ENCODE results near the gene STIL.
"Not testable (repeated sequence)": the region's sequence is repeated elsewhere in the genome, so short reads cannot be mapped to it uniquely, and the experiment has no call there.

The STIL gene

GRCh38 chr1:47207803-47208373 is 106.1 kb downstream of the STIL start:
- H2BK5ac ChIP-seq (ENCODE audit: low read length), result no peak overlapping the region
- H3K79me2 ChIP-seq (ENCODE audit: control insufficient read depth, insufficient read depth, low read length), result no peaks in the 10 kb centered on the region
- no peak overlapping the region for H2BK120ac ChIP-seq (ENCODE audit: low read depth, low read length)
- H3K4me3 ChIP-seq (ENCODE audit: low read length), result no peak overlapping the region
- no peak overlapping the region for H3K56ac ChIP-seq (ENCODE audit: low read length)
- no CpG with 5 or more reads among the region's 8 CpGs for whole genome bisulfite sequencing (ENCODE audit: extremely low coverage, insufficient coverage, low lambda C conversion rate)
- H3K9ac ChIP-seq (ENCODE audit: low read length), result no peak overlapping the region
- H2BK15ac ChIP-seq (replicated peaks; ENCODE audit: low read depth), result no peak overlapping the region
- no peak overlapping the region for H3K27ac ChIP-seq (ENCODE audit: low read depth, low read length)
- H4K5ac ChIP-seq (ENCODE audit: low read length), result no peak overlapping the region
- no peaks in the 10 kb centered on the region for H3K27me3 ChIP-seq (ENCODE audit: insufficient read depth, low read length, poor library complexity)
- H4K8ac ChIP-seq (ENCODE audit: low read depth, low read length), result no peak overlapping the region
- H3K18ac ChIP-seq (ENCODE audit: low read length), result no peak overlapping the region
- no peak overlapping the region for H3K4me2 ChIP-seq (ENCODE audit: low read length)
- no peak for DNase-seq
- H3K23ac ChIP-seq (ENCODE audit: low read length), result no peak overlapping the region
- H3K36me3 ChIP-seq (ENCODE audit: control insufficient read depth, insufficient read depth, low read length), result no peaks in the 10 kb centered on the region
- no peak overlapping the region for H2AK5ac ChIP-seq (ENCODE audit: low read length)
- H3K79me1 ChIP-seq (ENCODE audit: low read length), result no peaks in the 10 kb centered on the region
- no peak overlapping the region for H3K4ac ChIP-seq (ENCODE audit: low read depth, low read length)
- no peaks in the 10 kb centered on the region for H3K4me1 ChIP-seq (ENCODE audit: control insufficient read depth, low read depth, low read length)

- WGBS (ENCODE audit: extremely low coverage, insufficient coverage, low lambda C conversion rate), result no CpG with 5 or more reads among the region's 5 CpGs
- Histone ChIP-seq H3K79me1 (ENCODE audit: low read length) (no peaks in the 10 kb centered on the region), H3K4me3 (ENCODE audit: low read length) (no peak overlapping the region), H3K27me3 (ENCODE audit: insufficient read depth, low read length, poor library complexity) (no peaks in the 10 kb centered on the region), H3K18ac (ENCODE audit: low read length) (no peak overlapping the region), H2BK15ac (replicated peaks; ENCODE audit: low read depth) (no peak overlapping the region), H2BK5ac (ENCODE audit: low read length) (no peak overlapping the region), H3K4ac (ENCODE audit: low read depth, low read length) (no peak overlapping the region), H3K36me3 (ENCODE audit: control insufficient read depth, insufficient read depth, low read length) (no peaks in the 10 kb centered on the region), H2AK5ac (ENCODE audit: low read length) (no peak overlapping the region), H3K9ac (ENCODE audit: low read length) (no peak overlapping the region), H3K56ac (ENCODE audit: low read length) (no peak overlapping the region), H3K27ac (ENCODE audit: low read depth, low read length) (no peak overlapping the region), H3K4me2 (ENCODE audit: low read length) (no peak overlapping the region), H2BK120ac (ENCODE audit: low read depth, low read length) (no peak overlapping the region), H3K23ac (ENCODE audit: low read length) (no peak overlapping the region), H3K4me1 (ENCODE audit: control insufficient read depth, low read depth, low read length) (no peaks in the 10 kb centered on the region), H3K79me2 (ENCODE audit: control insufficient read depth, insufficient read depth, low read length) (no peaks in the 10 kb centered on the region), H4K8ac (ENCODE audit: low read depth, low read length) (no peak overlapping the region), H4K5ac (ENCODE audit: low read length) (no peak overlapping the region)
- DNase-seq, result no peak
Measured at GRCh38 chr1:47205918-47206317, 108.0 kb downstream of the STIL start.

- H3K79me1 ChIP-seq (ENCODE audit: low read length); H3K18ac ChIP-seq (ENCODE audit: low read length); H3K4me1 ChIP-seq (ENCODE audit: control insufficient read depth, low read depth, low read length); H4K5ac ChIP-seq (ENCODE audit: low read length); H3K4ac ChIP-seq (ENCODE audit: low read depth, low read length); H3K56ac ChIP-seq (ENCODE audit: low read length); H4K8ac ChIP-seq (ENCODE audit: low read depth, low read length); H3K27ac ChIP-seq (ENCODE audit: low read depth, low read length); H2BK120ac ChIP-seq (ENCODE audit: low read depth, low read length); H3K4me2 ChIP-seq (ENCODE audit: low read length); H2BK15ac ChIP-seq (replicated peaks; ENCODE audit: low read depth); H3K9ac ChIP-seq (ENCODE audit: low read length); H2BK5ac ChIP-seq (ENCODE audit: low read length); H3K23ac ChIP-seq (ENCODE audit: low read length); H3K27me3 ChIP-seq (ENCODE audit: insufficient read depth, low read length, poor library complexity); H3K36me3 ChIP-seq (ENCODE audit: control insufficient read depth, insufficient read depth, low read length); DNase-seq; H3K4me3 ChIP-seq (ENCODE audit: low read length); H2AK5ac ChIP-seq (ENCODE audit: low read length); H3K79me2 ChIP-seq (ENCODE audit: control insufficient read depth, insufficient read depth, low read length): not testable (repeated sequence)
- no CpG with 5 or more reads among the region's 2 CpGs for WGBS (ENCODE audit: extremely low coverage, insufficient coverage, low lambda C conversion rate)
Measured at GRCh38 chr1:47203504-47203903, 110.4 kb downstream of the STIL start.

GRCh38 chr1:47201179-47201578 is 112.8 kb downstream of the STIL start:
- no CpG with 5 or more reads among the region's 4 CpGs for WGBS (ENCODE audit: extremely low coverage, insufficient coverage, low lambda C conversion rate)
- no peak overlapping the region for H3K56ac ChIP-seq (ENCODE audit: low read length)
- no peak overlapping the region for H3K4me3 ChIP-seq (ENCODE audit: low read length)
- no peaks in the 10 kb centered on the region for H3K79me2 ChIP-seq (ENCODE audit: control insufficient read depth, insufficient read depth, low read length)
- no peak overlapping the region for H3K18ac ChIP-seq (ENCODE audit: low read length)
- H2BK15ac ChIP-seq (replicated peaks; ENCODE audit: low read depth), result no peak overlapping the region
- H3K23ac ChIP-seq (ENCODE audit: low read length), result no peak overlapping the region
- no peak overlapping the region for H4K5ac ChIP-seq (ENCODE audit: low read length)
- no peak overlapping the region for H2BK5ac ChIP-seq (ENCODE audit: low read length)
- H3K27me3 ChIP-seq (ENCODE audit: insufficient read depth, low read length, poor library complexity), result no peaks in the 10 kb centered on the region
- H3K27ac ChIP-seq (ENCODE audit: low read depth, low read length), result no peak overlapping the region
- H3K79me1 ChIP-seq (ENCODE audit: low read length), result no peaks in the 10 kb centered on the region
- DNase-seq, result no peak
- no peaks in the 10 kb centered on the region for H3K36me3 ChIP-seq (ENCODE audit: control insufficient read depth, insufficient read depth, low read length)
- H2AK5ac ChIP-seq (ENCODE audit: low read length), result no peak overlapping the region
- no peak overlapping the region for H3K4me2 ChIP-seq (ENCODE audit: low read length)
- H3K9ac ChIP-seq (ENCODE audit: low read length), result no peak overlapping the region
- no peak overlapping the region for H3K4ac ChIP-seq (ENCODE audit: low read depth, low read length)
- no peaks in the 10 kb centered on the region for H3K4me1 ChIP-seq (ENCODE audit: control insufficient read depth, low read depth, low read length)
- H4K8ac ChIP-seq (ENCODE audit: low read depth, low read length), result no peak overlapping the region
- no peak overlapping the region for H2BK120ac ChIP-seq (ENCODE audit: low read depth, low read length)

Data from mesendoderm (in vitro differentiated cells).